Measurements from ENCODE around the gene DNASE1.

The DNASE1 gene

DNA sequence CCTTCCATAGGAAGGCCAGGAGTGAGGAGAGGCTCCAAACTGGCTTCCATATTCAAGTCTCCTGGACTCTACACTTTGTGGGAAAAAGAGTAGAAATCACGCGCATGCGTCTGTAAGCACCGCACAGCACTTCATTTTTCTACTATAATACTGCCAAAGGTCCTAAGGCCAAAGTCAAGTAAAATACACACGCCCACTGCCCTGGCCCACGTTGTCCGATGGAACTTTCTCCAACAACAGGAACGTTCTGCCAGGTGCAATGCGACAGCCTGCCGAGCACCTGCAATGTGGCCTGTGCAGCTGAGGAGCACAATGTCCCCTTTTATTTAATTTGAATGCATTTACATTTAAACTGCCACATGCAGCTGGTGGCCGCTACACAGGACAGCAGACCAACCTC, 23.5 kb downstream of the DNASE1 start:
- Histone ChIP-seq H3K9me3 (ENCODE audit: low read length) (peaks cover 6% of the 10 kb centered on the region), H3K27me3 (ENCODE audit: insufficient read depth, low read length) (no peaks in the 10 kb centered on the region), H3K36me3 (ENCODE audit: insufficient read depth, low read length) (peaks cover 85% of the 10 kb centered on the region), H2AFZ (ENCODE audit: low read depth, low read length) (no peak overlapping the region), H3K4me1 (ENCODE audit: insufficient read depth, low read length) (no peaks in the 10 kb centered on the region), H3K4me3 (ENCODE audit: low read length) (no peak overlapping the region)

GRCh38 chr16:3681206-3681605, 26.7 kb downstream of the DNASE1 start:
- Histone ChIP-seq H2AFZ (ENCODE audit: low read depth, low read length) (no peak overlapping the region), H3K4me1 (ENCODE audit: insufficient read depth, low read length) (no peaks in the 10 kb centered on the region), H3K27me3 (ENCODE audit: insufficient read depth, low read length) (no peaks in the 10 kb centered on the region), H3K36me3 (ENCODE audit: insufficient read depth, low read length) (peaks cover 81% of the 10 kb centered on the region), H3K9me3 (ENCODE audit: low read length) (peaks cover 6% of the 10 kb centered on the region), H3K4me3 (ENCODE audit: low read length) (no peak overlapping the region)

- H3K4me1 ChIP-seq (ENCODE audit: insufficient read depth, low read length): no peaks in the 10 kb centered on the region
- H3K36me3 ChIP-seq (ENCODE audit: insufficient read depth, low read length): peaks cover 68% of the 10 kb centered on the region
- no peaks in the 10 kb centered on the region for H3K27me3 ChIP-seq (ENCODE audit: insufficient read depth, low read length)
- no peak overlapping the region for H3K4me3 ChIP-seq (ENCODE audit: low read length)
- H2AFZ ChIP-seq (ENCODE audit: low read depth, low read length): no peak overlapping the region
- H3K9me3 ChIP-seq (ENCODE audit: low read length): peaks cover 3% of the 10 kb centered on the region
Measured at GRCh38 chr16:3687021-3687420, 32.5 kb downstream of the DNASE1 start.

DNA sequence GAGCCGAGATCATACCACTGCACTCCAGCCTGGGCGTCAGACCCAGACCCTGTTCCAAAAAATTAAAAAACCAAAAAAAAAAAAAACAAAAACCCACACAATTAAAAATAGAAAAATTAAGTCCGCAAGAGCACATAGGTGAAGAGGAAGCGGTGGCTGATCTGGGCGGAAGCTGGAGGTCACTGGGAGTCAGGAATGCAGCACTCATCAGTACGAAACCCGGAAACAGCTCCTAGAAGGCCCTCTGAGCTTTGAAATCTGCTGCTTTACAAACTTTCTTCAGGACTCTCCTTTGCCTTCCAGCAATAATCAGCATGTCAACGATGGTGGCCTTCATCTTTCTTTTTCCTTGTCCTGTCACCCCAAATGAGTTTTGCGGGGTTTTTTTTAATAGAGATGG, 33.3 kb downstream of the DNASE1 start:
- Histone ChIP-seq H2AFZ (ENCODE audit: low read depth, low read length) (no peak overlapping the region), H3K4me3 (ENCODE audit: low read length) (no peak overlapping the region), H3K4me1 (ENCODE audit: insufficient read depth, low read length) (no peaks in the 10 kb centered on the region), H3K9me3 (ENCODE audit: low read length) (peaks cover under 1% of the 10 kb centered on the region), H3K36me3 (ENCODE audit: insufficient read depth, low read length) (peaks cover 60% of the 10 kb centered on the region), H3K27me3 (ENCODE audit: insufficient read depth, low read length) (no peaks in the 10 kb centered on the region)

DNA sequence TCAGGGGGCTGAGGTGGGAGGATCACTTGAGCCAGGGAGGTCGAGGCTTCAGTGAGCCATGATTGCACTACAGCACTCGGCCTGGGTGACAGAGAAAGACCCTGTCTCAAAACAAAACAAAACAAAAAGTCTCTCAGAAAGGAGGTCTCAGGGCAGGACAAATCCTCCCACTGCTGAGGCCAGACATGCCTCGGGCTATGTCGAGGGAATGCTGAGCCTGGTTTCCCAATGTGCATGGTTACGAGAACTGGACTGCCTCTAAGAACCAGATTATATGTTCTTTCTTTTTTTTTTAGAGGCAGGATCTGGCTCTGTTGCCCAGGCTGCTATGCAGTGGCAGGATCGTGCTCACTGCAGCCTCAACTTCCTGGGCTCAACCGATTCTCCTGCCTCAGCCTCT, 35.2 kb downstream of the DNASE1 start:
- H3K4me3 ChIP-seq (ENCODE audit: low read length): no peak overlapping the region
- no peaks in the 10 kb centered on the region for H3K27me3 ChIP-seq (ENCODE audit: insufficient read depth, low read length)
- H3K4me1 ChIP-seq (ENCODE audit: insufficient read depth, low read length): no peaks in the 10 kb centered on the region
- no peaks in the 10 kb centered on the region for H3K9me3 ChIP-seq (ENCODE audit: low read length)
- H3K36me3 ChIP-seq (ENCODE audit: insufficient read depth, low read length): peaks cover 49% of the 10 kb centered on the region
- H2AFZ ChIP-seq (ENCODE audit: low read depth, low read length): no peak overlapping the region

DNA sequence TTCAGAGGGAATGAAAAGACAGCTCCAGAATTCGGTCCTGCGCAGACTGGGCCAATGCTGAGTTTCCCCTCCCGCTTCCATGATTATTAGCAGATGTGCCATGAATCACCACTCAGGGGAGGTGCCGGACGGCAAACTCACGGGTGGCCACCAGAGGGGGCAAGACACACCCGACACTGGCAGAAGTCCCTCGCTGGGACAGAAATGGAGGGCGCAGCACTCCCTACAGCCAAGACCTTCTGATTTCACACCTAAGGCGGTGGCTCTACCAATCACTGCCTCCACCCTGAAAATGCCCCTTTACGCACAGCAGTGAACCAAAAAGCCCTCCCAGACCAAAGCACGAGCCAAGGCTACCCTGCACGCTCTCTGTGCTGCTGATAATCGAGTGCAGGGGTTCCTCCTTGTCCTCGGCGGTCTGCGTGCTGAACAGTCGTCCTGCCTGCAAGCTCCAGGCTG, 36.0 kb downstream of the DNASE1 start:
- Histone ChIP-seq H3K4me3 (ENCODE audit: low read length) (no peak overlapping the region), H3K4me1 (ENCODE audit: insufficient read depth, low read length) (no peaks in the 10 kb centered on the region), H3K27me3 (ENCODE audit: insufficient read depth, low read length) (no peaks in the 10 kb centered on the region), H3K36me3 (ENCODE audit: insufficient read depth, low read length) (peaks cover 46% of the 10 kb centered on the region), H2AFZ (ENCODE audit: low read depth, low read length) (no peak overlapping the region), H3K9me3 (ENCODE audit: low read length) (no peaks in the 10 kb centered on the region)

GRCh38 chr16:3690980-3691720, 36.7 kb downstream of the DNASE1 start:
- Histone ChIP-seq H3K9me3 (ENCODE audit: low read length) (no peaks in the 10 kb centered on the region), H3K4me1 (ENCODE audit: insufficient read depth, low read length) (no peaks in the 10 kb centered on the region), H2AFZ (ENCODE audit: low read depth, low read length) (no peak overlapping the region), H3K27me3 (ENCODE audit: insufficient read depth, low read length) (no peaks in the 10 kb centered on the region), H3K36me3 (ENCODE audit: insufficient read depth, low read length) (peaks cover 40% of the 10 kb centered on the region), H3K4me3 (ENCODE audit: low read length) (no peak overlapping the region)

- no peaks in the 10 kb centered on the region for H3K9me3 ChIP-seq (ENCODE audit: low read length)
- no peak overlapping the region for H3K4me3 ChIP-seq (ENCODE audit: low read length)
- no peaks in the 10 kb centered on the region for H3K27me3 ChIP-seq (ENCODE audit: insufficient read depth, low read length)
- no peak overlapping the region for H2AFZ ChIP-seq (ENCODE audit: low read depth, low read length)
- H3K4me1 ChIP-seq (ENCODE audit: insufficient read depth, low read length): no peaks in the 10 kb centered on the region
- H3K36me3 ChIP-seq (ENCODE audit: insufficient read depth, low read length): peaks cover 34% of the 10 kb centered on the region
Measured at GRCh38 chr16:3691761-3692160, 37.3 kb downstream of the DNASE1 start.

DNA sequence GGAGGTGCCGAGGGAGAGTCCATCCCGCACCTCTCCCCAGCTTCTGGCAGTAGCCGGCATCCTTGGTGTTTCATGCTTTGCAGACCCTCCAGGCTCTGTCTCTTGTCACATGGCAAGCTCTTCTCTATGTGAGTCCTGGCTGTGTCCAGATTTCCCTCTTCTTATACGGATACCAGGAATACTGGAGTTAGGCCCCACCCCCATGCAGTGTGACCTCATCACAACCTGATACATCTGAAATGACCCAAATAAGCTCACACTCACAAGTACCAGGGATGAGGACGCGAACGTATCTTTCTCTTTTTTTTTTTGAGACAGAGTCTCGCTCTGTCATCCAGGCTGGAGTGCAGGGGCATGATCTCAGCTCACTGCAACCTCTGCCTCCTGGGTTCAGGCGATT, 39.6 kb downstream of the DNASE1 start:
- H3K4me1 ChIP-seq (ENCODE audit: insufficient read depth, low read length): no peaks in the 10 kb centered on the region
- no peak overlapping the region for H3K4me3 ChIP-seq (ENCODE audit: low read length)
- H3K27me3 ChIP-seq (ENCODE audit: insufficient read depth, low read length): no peaks in the 10 kb centered on the region
- no peak overlapping the region for H2AFZ ChIP-seq (ENCODE audit: low read depth, low read length)
- no peaks in the 10 kb centered on the region for H3K9me3 ChIP-seq (ENCODE audit: low read length)
- H3K36me3 ChIP-seq (ENCODE audit: insufficient read depth, low read length): peaks cover 12% of the 10 kb centered on the region

DNA sequence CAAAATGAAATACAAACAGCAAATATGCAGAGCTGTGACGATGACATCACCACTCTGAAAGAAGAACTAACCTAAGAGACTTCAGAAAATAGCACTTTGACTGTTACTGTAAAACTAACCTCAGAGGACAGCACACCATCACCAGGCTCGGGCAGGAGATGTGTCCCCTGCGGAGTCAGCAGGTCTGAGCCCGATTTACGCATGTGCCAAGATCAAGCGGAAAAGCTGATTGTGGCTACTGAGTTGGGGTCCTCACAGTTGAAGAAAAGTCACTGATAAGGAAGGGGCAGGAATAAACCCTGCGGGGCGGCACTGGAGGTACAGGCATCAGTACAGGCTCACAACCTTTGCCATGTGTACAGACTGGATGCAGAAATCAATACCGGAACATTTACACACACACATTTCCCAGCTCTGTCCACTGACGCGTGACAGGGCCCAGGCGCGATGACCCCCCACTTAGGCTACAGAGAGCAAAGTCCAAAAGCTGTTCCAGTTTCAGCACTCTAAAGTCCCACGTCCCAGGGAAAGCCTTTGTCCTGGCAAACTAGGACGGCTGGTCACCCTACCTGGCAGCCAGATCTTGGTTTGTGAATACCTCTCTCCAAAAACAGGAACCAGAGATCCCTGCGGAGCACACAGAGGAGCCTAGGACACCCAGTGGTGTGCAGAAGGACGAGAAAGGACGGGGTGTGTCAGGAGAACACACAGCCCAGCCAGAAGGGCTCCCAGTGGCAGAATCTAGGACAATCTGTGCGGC, 41.3 kb downstream of the DNASE1 start:
- H3K36me3 ChIP-seq (ENCODE audit: insufficient read depth, low read length): peaks cover 6% of the 10 kb centered on the region
- H2AFZ ChIP-seq (ENCODE audit: low read depth, low read length): no peak overlapping the region
- H3K27me3 ChIP-seq (ENCODE audit: insufficient read depth, low read length): no peaks in the 10 kb centered on the region
- H3K9me3 ChIP-seq (ENCODE audit: low read length): no peaks in the 10 kb centered on the region
- no peaks in the 10 kb centered on the region for H3K4me1 ChIP-seq (ENCODE audit: insufficient read depth, low read length)
- no peak overlapping the region for H3K4me3 ChIP-seq (ENCODE audit: low read length)

GRCh38 chr16:3696425-3697218, 42.1 kb downstream of the DNASE1 start:
- Histone ChIP-seq H3K27me3 (ENCODE audit: insufficient read depth, low read length) (no peaks in the 10 kb centered on the region), H3K36me3 (ENCODE audit: insufficient read depth, low read length) (peaks cover 6% of the 10 kb centered on the region), H3K4me3 (ENCODE audit: low read length) (no peak overlapping the region), H3K9me3 (ENCODE audit: low read length) (no peaks in the 10 kb centered on the region), H2AFZ (ENCODE audit: low read depth, low read length) (no peak overlapping the region), H3K4me1 (ENCODE audit: insufficient read depth, low read length) (no peaks in the 10 kb centered on the region)

- no peaks in the 10 kb centered on the region for H3K27me3 ChIP-seq (ENCODE audit: insufficient read depth, low read length)
- no peak overlapping the region for H3K4me3 ChIP-seq (ENCODE audit: low read length)
- no peaks in the 10 kb centered on the region for H3K9me3 ChIP-seq (ENCODE audit: low read length)
- H2AFZ ChIP-seq (ENCODE audit: low read depth, low read length): no peak overlapping the region
- peaks cover 10% of the 10 kb centered on the region for H3K36me3 ChIP-seq (ENCODE audit: insufficient read depth, low read length)
- no peaks in the 10 kb centered on the region for H3K4me1 ChIP-seq (ENCODE audit: insufficient read depth, low read length)
Measured at GRCh38 chr16:3698941-3699340, 44.5 kb downstream of the DNASE1 start.

GRCh38 chr16:3701531-3701930, 47.0 kb downstream of the DNASE1 start:
- H3K9me3 ChIP-seq (ENCODE audit: low read length): no peaks in the 10 kb centered on the region

More at GRCh38 chr16:3701531-3701930, 47.0 kb downstream of the DNASE1 start:
- no peak overlapping the region for H3K4me3 ChIP-seq (ENCODE audit: low read length)
- no peak overlapping the region for H2AFZ ChIP-seq (ENCODE audit: low read depth, low read length)
- no peaks in the 10 kb centered on the region for H3K4me1 ChIP-seq (ENCODE audit: insufficient read depth, low read length)
- peaks cover 4% of the 10 kb centered on the region for H3K36me3 ChIP-seq (ENCODE audit: insufficient read depth, low read length)
- H3K27me3 ChIP-seq (ENCODE audit: insufficient read depth, low read length): no peaks in the 10 kb centered on the region
